ENCODE measurements around the gene DGCR2.
"Not testable (repeated sequence)": the region's sequence is repeated elsewhere in the genome, so short reads cannot be mapped to it uniquely, and the experiment has no call there.

DGCR2 gene

DNA sequence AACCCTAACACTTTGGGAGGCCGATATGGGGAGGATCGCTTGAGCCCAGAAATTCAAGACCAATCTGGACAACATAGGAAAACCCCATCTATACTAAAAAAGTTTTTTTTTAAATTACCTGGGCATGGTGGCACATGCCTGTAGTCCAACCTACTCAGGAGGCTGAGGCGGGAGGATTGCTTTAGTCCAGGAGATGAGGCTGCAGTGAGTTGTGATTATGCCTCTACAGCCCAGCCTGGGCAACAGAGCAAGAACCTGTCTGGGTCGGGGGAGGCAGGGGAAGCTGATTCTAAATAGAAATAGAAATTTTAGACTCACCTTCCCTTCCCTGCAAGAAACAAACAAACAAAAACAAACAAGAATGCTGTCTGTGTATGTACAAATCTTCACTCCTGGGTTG, 133.3 kb downstream of the DGCR2 start:
- in situ Hi-C loops (cut with MboI; ENCODE audit: low sequenced_read_pairs), result no loop called here

DNA sequence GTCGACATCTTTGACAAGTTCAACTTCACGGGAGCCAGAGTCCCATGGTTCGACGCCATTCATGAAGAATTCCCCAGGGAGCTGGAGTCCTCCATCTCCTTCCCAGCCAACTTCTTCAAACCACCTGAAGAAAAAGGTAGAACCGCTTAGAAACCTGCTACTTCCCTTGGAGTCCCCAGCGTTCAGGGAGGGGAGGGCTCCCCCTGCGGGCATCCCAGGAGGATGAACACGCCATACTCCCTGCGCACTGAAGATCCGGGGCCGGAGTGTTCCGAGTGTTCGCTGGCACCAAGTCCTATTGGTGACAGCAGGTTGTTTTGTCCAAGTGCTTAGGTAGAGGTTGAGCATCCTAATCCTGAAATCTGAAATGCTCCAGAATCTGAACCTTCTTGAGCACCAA, 134.4 kb downstream of the DGCR2 start:
- in situ Hi-C loops (cut with MboI; ENCODE audit: low sequenced_read_pairs), result no loop called here

DNA sequence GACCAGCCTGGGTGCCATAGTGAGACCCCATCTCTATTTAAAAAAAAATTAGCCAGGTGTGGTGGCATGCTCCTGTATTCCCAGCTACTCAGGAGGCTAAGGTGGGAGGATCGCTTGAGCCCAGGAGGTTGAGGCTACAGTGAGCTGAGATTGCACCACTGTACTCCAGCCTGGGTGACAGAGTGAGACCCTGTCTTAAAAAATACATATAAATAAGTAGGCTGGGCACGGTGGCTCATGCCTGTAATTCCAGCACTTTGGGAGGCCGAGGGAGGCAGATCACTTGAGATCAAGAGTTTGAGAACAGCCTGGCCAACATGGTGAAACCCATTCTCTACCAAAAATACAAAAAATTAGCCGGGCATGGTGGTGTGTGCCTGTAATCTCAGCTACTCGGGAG, 135.1 kb downstream of the DGCR2 start:
- in situ Hi-C loops (cut with MboI; ENCODE audit: low sequenced_read_pairs), result not testable (repeated sequence)

Measured in hTERT RPE-1 (cell line).